ENCODE measurements around the gene ARL15.

Gene ARL15

GRCh38 chr5:54311176-54311677 is 854 bp upstream of the ARL15 start:
- H3K4me3 Mint-ChIP-seq, result peak overlapping the region; percentile 94
- no peaks in the 10 kb centered on the region for H3K9me3 Mint-ChIP-seq
- TF ChIP-seq, protein P1, sequence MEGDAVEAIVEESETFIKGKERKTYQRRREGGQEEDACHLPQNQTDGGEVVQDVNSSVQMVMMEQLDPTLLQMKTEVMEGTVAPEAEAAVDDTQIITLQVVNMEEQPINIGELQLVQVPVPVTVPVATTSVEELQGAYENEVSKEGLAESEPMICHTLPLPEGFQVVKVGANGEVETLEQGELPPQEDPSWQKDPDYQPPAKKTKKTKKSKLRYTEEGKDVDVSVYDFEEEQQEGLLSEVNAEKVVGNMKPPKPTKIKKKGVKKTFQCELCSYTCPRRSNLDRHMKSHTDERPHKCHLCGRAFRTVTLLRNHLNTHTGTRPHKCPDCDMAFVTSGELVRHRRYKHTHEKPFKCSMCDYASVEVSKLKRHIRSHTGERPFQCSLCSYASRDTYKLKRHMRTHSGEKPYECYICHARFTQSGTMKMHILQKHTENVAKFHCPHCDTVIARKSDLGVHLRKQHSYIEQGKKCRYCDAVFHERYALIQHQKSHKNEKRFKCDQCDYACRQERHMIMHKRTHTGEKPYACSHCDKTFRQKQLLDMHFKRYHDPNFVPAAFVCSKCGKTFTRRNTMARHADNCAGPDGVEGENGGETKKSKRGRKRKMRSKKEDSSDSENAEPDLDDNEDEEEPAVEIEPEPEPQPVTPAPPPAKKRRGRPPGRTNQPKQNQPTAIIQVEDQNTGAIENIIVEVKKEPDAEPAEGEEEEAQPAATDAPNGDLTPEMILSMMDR (IDR thresholded peaks at IDR 0.05), result no peak
- H3K27ac Mint-ChIP-seq, result peak overlapping the region; percentile 98
- H3K4me1 Mint-ChIP-seq, result peaks cover 41% of the 10 kb centered on the region
- peaks cover 17% of the 10 kb centered on the region for H3K27me3 Mint-ChIP-seq (ENCODE audit: low read depth, poor library complexity)
- DNase-seq, result no peak
- H3K36me3 Mint-ChIP-seq (ENCODE audit: low read depth), result no peaks in the 10 kb centered on the region

DNA sequence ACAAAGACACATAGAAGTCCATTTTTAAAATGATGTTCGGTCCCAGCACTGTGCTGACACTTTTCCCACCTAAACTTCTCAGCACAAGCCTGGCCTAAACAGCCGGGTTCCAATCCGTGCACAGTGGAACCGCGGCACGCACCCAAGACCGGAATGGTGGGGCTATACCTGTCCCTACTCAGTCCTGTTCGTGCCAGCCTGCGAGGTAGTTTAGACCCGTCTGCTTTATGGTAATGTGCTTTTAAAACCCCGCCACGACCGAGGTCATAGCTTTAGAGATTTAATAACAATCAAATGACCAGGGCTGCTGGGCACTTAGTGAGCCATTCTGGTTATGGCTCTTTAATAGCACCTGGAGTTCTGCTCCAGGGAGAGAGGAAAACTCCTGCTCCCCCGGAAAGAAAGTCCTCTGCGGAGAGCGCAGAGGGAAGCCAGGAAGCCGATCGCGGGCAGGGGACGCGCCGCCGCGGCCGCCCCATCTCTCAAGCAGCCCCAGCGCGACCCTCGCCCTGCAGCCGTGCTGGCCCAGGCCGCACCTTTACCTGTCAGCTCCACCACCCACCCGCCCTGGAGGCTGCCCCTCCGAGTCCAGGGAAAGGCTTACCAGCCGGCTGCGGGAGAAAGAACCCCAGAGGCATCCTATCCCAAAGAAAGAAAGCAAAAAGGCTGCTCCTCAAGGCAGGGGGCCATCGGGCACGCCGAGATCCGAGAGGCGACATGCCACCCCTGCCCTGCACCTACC is 511 bp downstream of the ARL15 start:
- TF ChIP-seq, protein P1 (IDR thresholded peaks at IDR 0.05), result no peak
- H3K4me1 Mint-ChIP-seq, result peaks cover 36% of the 10 kb centered on the region
- peak overlapping the region; percentile 94 for H3K4me3 Mint-ChIP-seq
- DNase-seq, result peak; percentile 59
- H3K27me3 Mint-ChIP-seq (ENCODE audit: low read depth, poor library complexity), result peaks cover 17% of the 10 kb centered on the region
- H3K27ac Mint-ChIP-seq, result peak overlapping the region; percentile 98
- no peaks in the 10 kb centered on the region for H3K36me3 Mint-ChIP-seq (ENCODE audit: low read depth)
- no peaks in the 10 kb centered on the region for H3K9me3 Mint-ChIP-seq

- TF ChIP-seq, protein P1 (IDR thresholded peaks at IDR 0.05), result no peak
- Mint-ChIP-seq H3K27me3 (ENCODE audit: low read depth, poor library complexity) (peaks cover 11% of the 10 kb centered on the region), H3K9me3 (no peaks in the 10 kb centered on the region), H3K4me3 (peak overlapping the region; percentile 94), H3K27ac (no peak overlapping the region), H3K36me3 (ENCODE audit: low read depth) (no peaks in the 10 kb centered on the region), H3K4me1 (peaks cover 36% of the 10 kb centered on the region)
- no peak for DNase-seq
Observed at GRCh38 chr5:54309276-54309675, 1.1 kb downstream of the ARL15 start.

- H3K27me3 Mint-ChIP-seq (ENCODE audit: low read depth, poor library complexity), result peaks cover 4% of the 10 kb centered on the region
- peak overlapping the region; percentile 19 for H3K4me3 Mint-ChIP-seq
- TF ChIP-seq, protein P1 (IDR thresholded peaks at IDR 0.05), result no peak
- H3K4me1 Mint-ChIP-seq, result peaks cover 50% of the 10 kb centered on the region
- H3K27ac Mint-ChIP-seq, result no peak overlapping the region
- no peaks in the 10 kb centered on the region for H3K9me3 Mint-ChIP-seq
- DNase-seq, result no peak
- no peaks in the 10 kb centered on the region for H3K36me3 Mint-ChIP-seq (ENCODE audit: low read depth)
Observed at GRCh38 chr5:54307583-54307982, 2.8 kb downstream of the ARL15 start.

GRCh38 chr5:54306893-54307292 is 3.5 kb downstream of the ARL15 start:
- Mint-ChIP-seq H3K36me3 (ENCODE audit: low read depth) (no peaks in the 10 kb centered on the region), H3K4me3 (no peak overlapping the region)

More at GRCh38 chr5:54306893-54307292, 3.5 kb downstream of the ARL15 start:
- TF ChIP-seq, protein P1 (IDR thresholded peaks at IDR 0.05), result no peak
- H3K9me3 Mint-ChIP-seq, result no peaks in the 10 kb centered on the region
- H3K4me1 Mint-ChIP-seq, result peaks cover 53% of the 10 kb centered on the region
- H3K27me3 Mint-ChIP-seq (ENCODE audit: low read depth, poor library complexity), result peaks cover 4% of the 10 kb centered on the region
- DNase-seq, result no peak
- H3K27ac Mint-ChIP-seq, result no peak overlapping the region

Measured in nephron progenitor cell (in vitro differentiated cells).